RWPE2 (cell line): ENCODE results near the gene ZFYVE21.

Experiments
- ATAC-seq: fragments of 200-7000 bp; cut with Tn5 transposase; 3 replicates; pipeline ENCODE4 v1.9.1; 2021; ENCODE audit warnings: low read depth
- DNase-seq: peaks from one replicate; pipeline ENCODE4 v3.0.0-alpha.2; 2020; ENCODE audit warnings: low spot score
- H3K27ac ChIP-seq: fragments of 450-650 bp; 2 replicates; pipeline ENCODE4 v1.5.1; 2017; ENCODE audit warnings: mild to moderate bottlenecking; ENCODE audit not compliant: poor library complexity, severe bottlenecking
- H3K27me3 ChIP-seq: fragments of 250-450 bp; sonication (Bioruptor Pico); 2 replicates; pipeline ENCODE4 v1.5.1; 2021; ENCODE audit warnings: mild to moderate bottlenecking, moderate library complexity; ENCODE audit not compliant: insufficient read depth, poor library complexity, severe bottlenecking
- H3K36me3 ChIP-seq: fragments of 250-450 bp; sonication (Bioruptor Pico); 2 replicates; pipeline ENCODE4 v1.5.1; 2020; ENCODE audit warnings: low read depth, mild to moderate bottlenecking, moderate library complexity
- H3K4me1 ChIP-seq: fragments of 250-450 bp; sonication (Bioruptor Pico); 2 replicates; pipeline ENCODE4 v1.5.1; 2021; ENCODE audit warnings: mild to moderate bottlenecking, moderate library complexity; ENCODE audit not compliant: insufficient read depth, poor library complexity, severe bottlenecking
- H3K4me3 ChIP-seq: fragments of 250-450 bp; sonication (Bioruptor Pico); 2 replicates; pipeline ENCODE4 v1.5.1; 2021; ENCODE audit warnings: mild to moderate bottlenecking, moderate library complexity; ENCODE audit not compliant: severe bottlenecking
- H3K9me3 ChIP-seq: fragments of 250-450 bp; sonication (Bioruptor Pico); 2 replicates; pipeline ENCODE4 v1.5.1; 2021; ENCODE audit warnings: mild to moderate bottlenecking, moderate library complexity; ENCODE audit not compliant: severe bottlenecking
- CTCF ChIP-seq: fragments of 450-650 bp; IDR thresholded peaks from one replicate; pipeline ENCODE4 v1.5.1; 2017; ENCODE audit warnings: mild to moderate bottlenecking, moderate library complexity; ENCODE audit not compliant: poor library complexity, severe bottlenecking

ZFYVE21 gene

GRCh38 chr14:103725001-103725682 lies 9.5 kb downstream of the ZFYVE21 start:
- H3K9me3 ChIP-seq, result no peaks in the 10 kb centered on the region
- H3K4me1 ChIP-seq, result peaks cover 6% of the 10 kb centered on the region
- no peak overlapping the region for H3K4me3 ChIP-seq
- no peak for TF ChIP-seq CTCF
- H3K36me3 ChIP-seq, result peaks cover 49% of the 10 kb centered on the region
- H3K27ac ChIP-seq, result no peak overlapping the region
- ATAC-seq (no peak), DNase-seq (no peak)
- no peaks in the 10 kb centered on the region for H3K27me3 ChIP-seq

DNA sequence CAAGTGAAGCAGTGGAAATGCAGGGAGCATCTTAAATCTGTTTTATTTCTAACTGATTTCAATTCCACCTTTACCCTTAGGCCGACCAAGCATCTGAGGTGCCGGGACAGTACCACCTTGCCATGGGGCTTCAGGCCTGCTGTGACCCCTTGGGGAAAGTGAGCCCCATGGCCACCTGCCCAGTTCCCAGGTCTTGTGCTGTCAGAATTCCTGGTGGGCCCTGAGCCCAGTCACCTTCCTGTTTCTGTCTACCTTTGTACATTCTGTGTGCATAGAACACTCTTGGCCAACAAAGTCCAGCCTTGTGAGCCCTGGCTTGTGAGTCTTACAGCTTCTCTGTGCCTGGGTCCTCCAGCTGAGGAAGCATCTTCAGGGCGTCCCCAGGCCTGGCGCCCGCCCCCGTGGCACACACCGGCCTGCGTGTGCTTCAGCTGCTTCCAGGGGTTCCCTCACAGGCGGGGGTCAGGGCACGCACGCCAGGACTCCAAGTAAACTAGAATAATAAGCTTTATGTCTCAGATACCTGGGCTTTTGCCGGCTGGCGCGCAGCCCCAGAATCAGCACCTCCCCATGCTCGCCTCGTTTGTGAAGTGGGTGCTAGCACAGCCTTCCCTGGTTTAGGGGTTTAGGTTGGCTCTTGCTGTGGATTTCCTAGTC lies 10.3 kb downstream of the ZFYVE21 start:
- H3K27me3 ChIP-seq, result no peaks in the 10 kb centered on the region

DNA sequence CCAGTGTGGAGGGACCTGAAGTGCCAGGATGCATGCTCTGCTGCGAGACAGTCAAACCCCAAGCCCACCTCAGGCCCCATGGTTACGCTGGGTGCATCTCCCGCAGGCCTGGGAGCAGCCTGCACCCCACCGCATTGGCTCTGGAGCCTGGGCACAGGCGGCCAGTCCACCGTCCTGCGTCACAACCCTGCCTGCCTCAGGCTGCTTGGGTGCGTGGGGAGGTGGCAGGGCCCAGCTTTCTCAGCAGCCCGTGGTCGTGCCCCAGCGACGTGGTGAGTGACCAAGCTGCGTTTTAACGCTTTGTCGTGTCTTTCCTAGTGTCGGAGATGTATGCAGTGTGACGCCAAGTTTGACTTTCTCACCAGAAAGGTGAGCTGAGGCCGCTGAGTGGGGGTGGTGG lies 10.9 kb downstream of the ZFYVE21 start:
- Histone ChIP-seq H3K27ac (no peak overlapping the region), H3K36me3 (peaks cover 59% of the 10 kb centered on the region), H3K4me1 (peaks cover 5% of the 10 kb centered on the region), H3K27me3 (no peaks in the 10 kb centered on the region), H3K4me3 (no peak overlapping the region), H3K9me3 (no peaks in the 10 kb centered on the region)
- DNase-seq, result no peak
- TF ChIP-seq CTCF, result no peak
- ATAC-seq, result no peak

More for the DNA sequence above, 10.3 kb downstream of the ZFYVE21 start:
- no peak for TF ChIP-seq CTCF
- Histone ChIP-seq H3K4me3 (no peak overlapping the region), H3K27ac (no peak overlapping the region), H3K4me1 (peaks cover 6% of the 10 kb centered on the region), H3K9me3 (no peaks in the 10 kb centered on the region), H3K36me3 (peaks cover 56% of the 10 kb centered on the region)
- ATAC-seq (no peak), DNase-seq (no peak)

DNA sequence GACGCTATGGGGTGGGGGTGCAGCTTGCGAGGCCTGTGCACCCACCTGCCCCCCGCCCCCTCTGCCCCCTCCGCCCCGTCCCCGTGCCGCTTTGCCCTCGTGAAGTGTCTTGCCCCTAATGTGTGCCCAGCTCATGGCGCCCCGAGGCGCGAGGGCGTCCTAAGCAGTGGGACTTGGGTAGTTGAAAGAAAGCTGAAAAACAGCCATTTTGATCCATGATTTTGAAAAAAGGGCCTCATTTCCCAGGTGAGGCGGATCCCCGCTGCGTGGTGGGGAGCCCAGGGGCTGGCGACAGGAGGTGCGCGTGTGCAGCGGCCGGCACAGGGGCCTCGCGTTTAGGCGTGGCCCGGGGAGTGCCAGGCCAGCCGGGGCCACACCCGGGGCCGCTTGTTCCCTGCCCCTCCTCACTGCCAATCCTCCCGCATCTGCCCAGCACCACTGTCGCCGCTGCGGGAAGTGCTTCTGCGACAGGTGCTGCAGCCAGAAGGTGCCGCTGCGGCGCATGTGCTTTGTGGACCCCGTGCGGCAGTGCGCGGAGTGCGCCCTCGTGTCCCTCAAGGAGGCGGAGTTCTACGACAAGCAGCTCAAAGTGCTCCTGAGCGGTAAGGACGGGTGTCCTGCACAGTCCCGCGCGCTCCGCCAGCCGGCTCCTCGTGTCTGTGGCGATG lies 11.8 kb downstream of the ZFYVE21 start:
- Histone ChIP-seq H3K36me3 (peaks cover 63% of the 10 kb centered on the region), H3K9me3 (no peaks in the 10 kb centered on the region), H3K27ac (no peak overlapping the region), H3K27me3 (no peaks in the 10 kb centered on the region), H3K4me1 (no peaks in the 10 kb centered on the region), H3K4me3 (no peak overlapping the region)
- DNase-seq (no peak), ATAC-seq (no peak)
- TF ChIP-seq CTCF, result no peak
